Mammary epithelial cell (primary cell): ENCODE results near the gene EXTL1.

Experiments
- CTCF ChIP-seq, 2 donors: IDR thresholded peaks in 1 of 2; conservative IDR thresholded peaks in 1 of 2; 2 replicates each; pipeline ENCODE4 v1.5.1; 2011 to 2012; ENCODE audit warnings: inconsistent platforms in 2 of 2, low read length in 2 of 2, mild to moderate bottlenecking in 2 of 2, control low read depth in 1 of 2, low read depth in 1 of 2; ENCODE audit not compliant: insufficient read depth in 1 of 2; ENCODE audit errors: extremely low read depth in 1 of 2
- EZH2 ChIP-seq: IDR thresholded peaks from 2 replicates; pipeline ENCODE4 v1.6.1; 2012; ENCODE audit warnings: low read length, inconsistent platforms, borderline replicate concordance

GRCh38 chr1:26084844-26085243 lies 63.3 kb downstream of the EXTL1 start:
- no peak for TF ChIP-seq EZH2
- no peak for TF ChIP-seq CTCF (conservative IDR thresholded peaks at IDR 0.05 in 1 of 2, IDR thresholded peaks at IDR 0.05 in 1 of 2; ENCODE audit: extremely low read depth in 1 of 2, insufficient read depth in 1 of 2, low read depth in 1 of 2, low read length in 2 of 2)
